HG03469 (cell line): ENCODE measurements around the gene EPN2.
"Not testable (repeated sequence)": the region's sequence is repeated elsewhere in the genome, so short reads cannot be mapped to it uniquely, and the experiment has no call there.

Experiments used
- ATAC-seq: cut with Tn5 transposase; IDR thresholded peaks from one replicate; pipeline ENCODE4 v1.9.1; 2021; ENCODE audit warnings: mild to moderate bottlenecking, moderate library complexity, moderate number of reproducible peaks; ENCODE audit not compliant: unreplicated experiment

EPN2 gene

GRCh38 chr17:19237139-19237388 lies at the start of gene EPN2:
TSS of gene EPN2 (plus strand) at chr17:19237366. CDS start at chr17:19283120, 45,754 bp downstream.
- not testable (repeated sequence) for ATAC-seq

GRCh38 chr17:19187883-19188869 lies 49.0 kb upstream of the EPN2 start:
- not testable (repeated sequence) for ATAC-seq

GRCh38 chr17:19188870-19189708 lies 48.1 kb upstream of the EPN2 start:
- ATAC-seq: not testable (repeated sequence)

- ATAC-seq: not testable (repeated sequence)
These were observed 47.3 kb upstream of the EPN2 start for GRCh38 chr17:19189781-19190405.

GRCh38 chr17:19196382-19197204 lies 40.6 kb upstream of the EPN2 start:
- ATAC-seq: not testable (repeated sequence)

GRCh38 chr17:19202448-19202847 lies 34.7 kb upstream of the EPN2 start:
- not testable (repeated sequence) for ATAC-seq

GRCh38 chr17:19203429-19203828 lies 33.7 kb upstream of the EPN2 start:
- not testable (repeated sequence) for ATAC-seq

- ATAC-seq: not testable (repeated sequence)
These were observed 21.9 kb upstream of the EPN2 start for GRCh38 chr17:19215074-19215860.

GRCh38 chr17:19216148-19216926 lies 20.8 kb upstream of the EPN2 start:
- ATAC-seq: not testable (repeated sequence)

- not testable (repeated sequence) for ATAC-seq
These were observed 18.3 kb upstream of the EPN2 start for GRCh38 chr17:19218914-19219313.

GRCh38 chr17:19219384-19219783 lies 17.8 kb upstream of the EPN2 start:
- ATAC-seq: not testable (repeated sequence)

- ATAC-seq: not testable (repeated sequence)
These were observed 17.0 kb upstream of the EPN2 start for GRCh38 chr17:19220195-19220594.

- ATAC-seq: not testable (repeated sequence)
These were observed 10.3 kb upstream of the EPN2 start for GRCh38 chr17:19226610-19227588.

- ATAC-seq: not testable (repeated sequence)
These were observed 2.5 kb upstream of the EPN2 start for GRCh38 chr17:19234676-19235075.

GRCh38 chr17:19236351-19237138 lies 621 bp upstream of the EPN2 start:
- not testable (repeated sequence) for ATAC-seq

- no peak for ATAC-seq
These were observed 412 bp downstream of the EPN2 start for GRCh38 chr17:19237389-19238166.
